Activated CD4-positive, alpha-beta T cell treated with anti-CD3 and anti-CD28 coated beads for 36 hours (primary cell): ENCODE data around the gene SDK1. TPM values are rescaled to one million over a fixed set of nuclear protein-coding genes. Genes with fewer than 3 reads are reported as not detected.

Source experiments
- ATAC-seq: fragments of 200-7000 bp; cut with Tn5 transposase; one replicate; pipeline ENCODE4 v1.10.0; 2021; ENCODE audit warnings: mild to moderate bottlenecking, moderate library complexity
- CTCF ChIA-PET: fragments of 350-600 bp; sonication (Branson Sonifier 250); formaldehyde crosslinking; loops from one replicate; lab custom pipeline; 2021; ENCODE audit warnings: antibody characterized with exemption; lab: Charles Lee
- POLR2A ChIA-PET: fragments of 350-600 bp; sonication (Branson Sonifier 250); formaldehyde crosslinking; loops from one replicate; lab custom pipeline; 2021; ENCODE audit warnings: antibody characterized with exemption, inconsistent platforms; lab: Charles Lee
- DNase-seq: peaks from one replicate; pipeline ENCODE4 v3.0.0-alpha.2; 2020
- H3K27ac Mint-ChIP-seq: one replicate; pipeline ENCODE4 v1.8.0; 2021; ENCODE audit warnings: mixed read lengths
- H3K27me3 Mint-ChIP-seq: one replicate; pipeline ENCODE4 v1.8.0; 2021; ENCODE audit warnings: mixed read lengths
- H3K36me3 Mint-ChIP-seq: one replicate; pipeline ENCODE4 v1.8.0; 2021; ENCODE audit warnings: low read depth, mixed read lengths
- H3K4me1 Mint-ChIP-seq: one replicate; pipeline ENCODE4 v1.8.0; 2021; ENCODE audit warnings: mixed read lengths
- H3K4me3 Mint-ChIP-seq: one replicate; pipeline ENCODE4 v1.8.0; 2021; ENCODE audit warnings: mild to moderate bottlenecking, moderate library complexity, mixed read lengths
- H3K9me3 Mint-ChIP-seq: one replicate; pipeline ENCODE4 v1.8.0; 2021; ENCODE audit warnings: low read depth, mixed read lengths
- intact Hi-C, 2 experiments: fragments of 100-400 bp; cut with DNase I in 1 of 2; cut with micrococcal nuclease in 1 of 2; formaldehyde crosslinking; loops; one replicate each; pipeline versions ENCODE4 v1.14.2 to v1.15.1; 2022 to 2024; cut with DNase I, micrococcal nuclease
- total RNA-seq, 2 experiments: library from RNA; stranded (reverse); gene quantifications; one replicate each; pipeline ENCODE4 v1.2.3, GENCODE V29; 2021

The SDK1 gene
- total RNA-seq, 2 experiments from 2014 or later = 1.1 to 1.9 TPM

DNA sequence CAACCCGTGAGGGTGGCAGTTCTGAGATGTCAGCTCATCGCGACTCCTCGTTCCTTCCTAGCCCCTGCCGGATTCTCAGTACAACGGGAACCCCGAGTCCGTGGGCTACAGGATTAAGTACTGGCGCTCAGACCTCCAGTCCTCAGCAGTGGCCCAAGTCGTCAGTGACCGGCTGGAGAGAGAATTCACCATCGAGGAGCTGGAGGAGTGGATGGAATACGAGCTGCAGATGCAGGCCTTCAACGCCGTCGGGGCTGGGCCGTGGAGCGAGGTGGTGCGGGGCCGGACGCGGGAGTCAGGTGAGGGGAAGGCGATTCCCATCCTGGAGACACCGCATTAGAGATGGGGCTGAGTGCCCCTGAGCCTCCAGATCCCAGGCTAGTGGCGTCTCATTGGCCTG lies 812.9 kb downstream of the SDK1 start:
- Mint-ChIP-seq H3K27me3 (no peaks in the 10 kb centered on the region), H3K9me3 (peaks cover 6% of the 10 kb centered on the region), H3K4me1 (no peaks in the 10 kb centered on the region), H3K36me3 (no peaks in the 10 kb centered on the region), H3K27ac (no peak overlapping the region), H3K4me3 (no peak overlapping the region)
- ATAC-seq (no peak), DNase-seq (no peak)
- ChIA-PET CTCF (no interaction called here), POLR2A (no interaction called here)
- intact Hi-C loops = no loop called here

DNA sequence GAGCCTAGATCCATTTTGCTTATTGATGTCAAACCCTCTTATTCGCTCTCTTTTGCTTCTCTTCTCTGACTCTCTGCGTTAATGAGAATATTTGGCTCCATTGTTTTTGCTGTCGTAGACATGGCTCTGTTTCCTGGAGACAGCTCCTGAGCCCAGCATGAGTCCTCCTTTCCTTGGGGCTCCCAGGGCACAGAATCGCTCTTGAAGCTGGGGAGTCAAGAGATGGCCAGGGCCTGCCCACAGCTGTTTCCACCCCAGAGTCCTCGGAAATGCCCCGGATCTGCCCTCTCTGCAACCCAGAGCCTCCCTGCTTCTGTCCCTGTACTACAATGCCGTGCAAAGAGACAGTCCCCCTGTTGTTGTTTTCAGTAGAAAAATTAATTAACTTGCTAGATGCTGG lies 814.4 kb downstream of the SDK1 start:
- H3K4me3 Mint-ChIP-seq = no peak overlapping the region
- peaks cover 15% of the 10 kb centered on the region for H3K9me3 Mint-ChIP-seq
- POLR2A ChIA-PET = no interaction called here
- no peak overlapping the region for H3K27ac Mint-ChIP-seq
- ATAC-seq = no peak
- no peak for DNase-seq
- intact Hi-C loops = no loop called here
- H3K4me1 Mint-ChIP-seq = no peaks in the 10 kb centered on the region
- CTCF ChIA-PET = no interaction called here
- no peaks in the 10 kb centered on the region for H3K36me3 Mint-ChIP-seq
- no peaks in the 10 kb centered on the region for H3K27me3 Mint-ChIP-seq

DNA sequence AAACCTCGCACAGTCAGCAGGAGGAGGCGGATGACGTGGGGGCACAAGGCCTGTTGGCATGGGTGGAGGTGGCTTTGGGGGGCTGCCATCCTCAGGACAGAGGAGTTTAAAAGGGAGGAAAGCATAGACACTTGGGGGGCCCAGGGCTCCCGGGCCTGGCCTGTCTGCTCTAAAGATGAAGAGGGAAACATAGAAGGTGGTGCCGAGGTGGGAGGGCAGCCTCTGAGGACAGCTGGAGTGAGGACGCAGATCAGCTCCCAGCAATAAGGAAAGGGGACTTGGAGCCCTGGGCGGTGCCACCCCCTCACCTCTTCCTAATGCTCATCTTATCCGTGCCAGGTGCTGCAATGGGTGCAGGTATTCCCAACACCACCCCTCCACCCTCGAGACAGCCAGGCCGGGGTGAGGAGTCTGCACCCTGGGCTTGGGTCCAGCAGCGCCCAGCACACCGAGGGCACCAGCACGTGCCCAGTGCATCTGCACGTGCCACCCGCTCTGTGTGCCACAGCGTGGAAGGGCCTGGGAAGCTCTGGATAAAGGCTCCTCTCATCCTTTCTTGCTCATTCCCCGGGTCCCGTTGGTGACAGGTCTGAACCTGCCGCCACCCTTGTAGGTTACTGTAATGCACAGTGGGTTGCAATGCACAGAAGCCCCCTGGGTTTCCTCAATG lies 815.0 kb downstream of the SDK1 start:
- intact Hi-C loops = no loop called here

DNA sequence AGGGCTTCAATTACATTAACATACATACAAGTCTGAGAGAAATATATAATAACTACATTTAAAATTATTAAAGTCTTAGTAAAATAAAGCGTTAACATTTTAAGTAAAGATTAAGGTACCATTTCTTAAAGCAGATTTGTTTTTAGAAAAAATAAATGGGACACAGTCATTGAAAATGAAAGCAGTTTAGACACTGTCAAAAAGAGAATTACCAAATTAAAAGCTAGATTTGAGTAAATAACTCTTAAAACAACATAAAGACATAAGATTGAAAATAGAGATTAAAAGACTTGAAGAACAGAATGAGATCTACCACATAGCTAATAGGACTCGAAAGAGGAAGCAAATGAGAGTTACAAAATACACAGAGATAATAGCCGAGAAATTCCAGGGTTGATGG lies 818.8 kb downstream of the SDK1 start:
- no peaks in the 10 kb centered on the region for H3K4me1 Mint-ChIP-seq

More for the DNA sequence above, 815.0 kb downstream of the SDK1 start:
- no peak overlapping the region for H3K4me3 Mint-ChIP-seq
- no peak for DNase-seq
- no peak for ATAC-seq
- no peak overlapping the region for H3K27ac Mint-ChIP-seq
- no peaks in the 10 kb centered on the region for H3K27me3 Mint-ChIP-seq
- H3K4me1 Mint-ChIP-seq = no peaks in the 10 kb centered on the region
- peaks cover 15% of the 10 kb centered on the region for H3K9me3 Mint-ChIP-seq
- no peaks in the 10 kb centered on the region for H3K36me3 Mint-ChIP-seq
- ChIA-PET POLR2A (no interaction called here), CTCF (no interaction called here)

DNA sequence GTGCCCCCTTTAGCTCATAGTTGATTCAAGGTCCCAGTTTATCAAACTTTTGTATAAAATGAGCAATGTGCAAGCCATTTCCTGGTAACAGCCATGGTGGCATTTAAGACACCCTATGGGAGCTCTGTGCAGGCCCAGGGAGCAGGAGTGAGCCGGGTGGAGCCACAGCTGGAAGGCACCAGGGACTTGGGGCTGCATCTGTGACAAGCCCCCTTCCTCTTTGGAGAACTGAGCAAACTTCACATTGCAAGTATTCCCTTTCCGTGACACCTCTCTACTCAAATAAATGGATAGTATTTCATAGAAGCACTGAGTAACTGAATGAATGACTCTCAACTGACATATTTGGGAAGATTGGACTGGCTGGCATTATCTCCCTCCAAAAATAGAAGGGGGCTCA lies 822.3 kb downstream of the SDK1 start:
- H3K27me3 Mint-ChIP-seq = peaks cover 10% of the 10 kb centered on the region

More for the DNA sequence above, 818.8 kb downstream of the SDK1 start:
- peaks cover 22% of the 10 kb centered on the region for H3K9me3 Mint-ChIP-seq
- intact Hi-C loops = no loop called here
- no peak for ATAC-seq
- ChIA-PET POLR2A (no interaction called here), CTCF (no interaction called here)
- peaks cover 6% of the 10 kb centered on the region for H3K27me3 Mint-ChIP-seq
- no peak overlapping the region for H3K27ac Mint-ChIP-seq
- H3K4me3 Mint-ChIP-seq = no peak overlapping the region
- peaks cover 7% of the 10 kb centered on the region for H3K36me3 Mint-ChIP-seq
- DNase-seq = no peak

DNA sequence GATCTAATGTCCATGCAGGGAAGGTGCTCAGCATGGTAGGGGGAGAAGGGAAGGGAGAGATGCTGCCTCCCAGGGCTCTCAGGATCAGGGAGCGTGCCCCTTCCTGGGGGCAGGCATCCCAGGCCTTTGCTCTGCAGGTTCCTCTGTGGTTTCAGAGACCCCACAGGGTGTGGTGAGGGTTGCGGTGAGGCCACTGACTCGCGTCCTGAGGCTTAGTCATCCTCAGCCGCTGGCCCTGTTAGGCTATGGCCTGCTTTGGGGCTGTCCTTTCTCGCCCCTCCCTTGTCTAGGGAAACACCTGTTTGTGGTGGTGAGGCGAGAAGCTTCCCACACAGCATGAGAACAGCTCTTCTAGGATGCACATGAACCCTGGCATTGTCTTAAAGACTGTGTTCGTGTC lies 822.8 kb downstream of the SDK1 start:
- ATAC-seq (no peak), DNase-seq (no peak)
- Mint-ChIP-seq H3K4me3 (no peak overlapping the region), H3K27me3 (peaks cover 10% of the 10 kb centered on the region), H3K27ac (no peak overlapping the region), H3K4me1 (no peaks in the 10 kb centered on the region), H3K9me3 (peaks cover 16% of the 10 kb centered on the region), H3K36me3 (peaks cover 8% of the 10 kb centered on the region)
- POLR2A ChIA-PET = no interaction called here
- intact Hi-C loops = no loop called here
- CTCF ChIA-PET = no interaction called here

More for the DNA sequence above, 822.3 kb downstream of the SDK1 start:
- H3K9me3 Mint-ChIP-seq = peaks cover 21% of the 10 kb centered on the region
- no peak overlapping the region for H3K4me3 Mint-ChIP-seq
- no peak overlapping the region for H3K27ac Mint-ChIP-seq
- H3K36me3 Mint-ChIP-seq = peaks cover 8% of the 10 kb centered on the region
- no peak for ATAC-seq
- intact Hi-C loops = no loop called here
- CTCF ChIA-PET = interaction anchor here (0.6 kb wide), 1 partner anchor 822 kb away, joined by 3 read pairs; the partner anchor contains the start of gene SDK1
- DNase-seq = no peak
- POLR2A ChIA-PET = no interaction called here
- no peaks in the 10 kb centered on the region for H3K4me1 Mint-ChIP-seq

DNA sequence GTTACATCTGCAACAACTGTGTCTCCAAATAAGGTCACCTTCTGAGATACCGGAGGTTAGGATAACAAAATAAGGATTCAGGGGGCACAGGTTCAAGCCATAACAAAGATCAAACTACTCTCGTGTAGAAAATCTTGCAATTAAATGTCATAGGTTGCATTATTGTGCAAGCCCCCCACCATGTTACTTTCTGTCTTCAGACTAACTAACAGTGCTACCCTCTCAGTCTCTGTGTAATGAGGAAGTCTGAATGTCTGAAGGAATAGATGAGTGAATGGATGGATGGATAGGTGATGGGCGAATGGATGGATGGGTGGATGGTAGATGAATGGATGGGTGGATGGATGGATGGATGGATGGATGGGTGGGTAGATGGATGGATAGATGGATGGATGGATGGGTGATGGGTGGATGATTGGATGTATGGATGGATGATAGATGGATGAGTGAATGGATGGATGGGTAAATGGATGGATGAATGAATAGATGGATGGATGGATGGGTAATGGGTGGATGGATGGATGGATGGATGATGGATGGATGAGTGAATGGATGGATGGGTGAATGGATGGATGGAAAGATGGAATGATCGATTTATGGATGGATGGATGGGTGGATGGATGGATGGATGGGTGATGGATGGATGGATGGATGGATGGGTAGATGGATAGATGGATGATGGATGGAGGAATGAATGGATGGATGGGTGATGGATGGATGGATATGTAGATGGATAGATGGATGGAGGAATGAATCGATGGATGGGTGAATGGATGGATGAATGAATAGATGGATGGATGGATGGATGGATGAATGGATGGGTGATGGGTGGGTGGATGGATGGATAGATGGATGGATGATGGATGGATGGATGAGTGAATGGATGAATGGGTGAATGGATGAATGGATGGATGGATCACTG lies 823.8 kb downstream of the SDK1 start:
- Mint-ChIP-seq H3K4me1 (no peaks in the 10 kb centered on the region), H3K27ac (no peak overlapping the region), H3K36me3 (peaks cover 8% of the 10 kb centered on the region), H3K9me3 (peaks cover 12% of the 10 kb centered on the region), H3K27me3 (peaks cover 10% of the 10 kb centered on the region), H3K4me3 (no peak overlapping the region)
- ChIA-PET CTCF (no interaction called here), POLR2A (no interaction called here)
- DNase-seq = no peak
- ATAC-seq = no peak
- intact Hi-C loops = no loop called here

DNA sequence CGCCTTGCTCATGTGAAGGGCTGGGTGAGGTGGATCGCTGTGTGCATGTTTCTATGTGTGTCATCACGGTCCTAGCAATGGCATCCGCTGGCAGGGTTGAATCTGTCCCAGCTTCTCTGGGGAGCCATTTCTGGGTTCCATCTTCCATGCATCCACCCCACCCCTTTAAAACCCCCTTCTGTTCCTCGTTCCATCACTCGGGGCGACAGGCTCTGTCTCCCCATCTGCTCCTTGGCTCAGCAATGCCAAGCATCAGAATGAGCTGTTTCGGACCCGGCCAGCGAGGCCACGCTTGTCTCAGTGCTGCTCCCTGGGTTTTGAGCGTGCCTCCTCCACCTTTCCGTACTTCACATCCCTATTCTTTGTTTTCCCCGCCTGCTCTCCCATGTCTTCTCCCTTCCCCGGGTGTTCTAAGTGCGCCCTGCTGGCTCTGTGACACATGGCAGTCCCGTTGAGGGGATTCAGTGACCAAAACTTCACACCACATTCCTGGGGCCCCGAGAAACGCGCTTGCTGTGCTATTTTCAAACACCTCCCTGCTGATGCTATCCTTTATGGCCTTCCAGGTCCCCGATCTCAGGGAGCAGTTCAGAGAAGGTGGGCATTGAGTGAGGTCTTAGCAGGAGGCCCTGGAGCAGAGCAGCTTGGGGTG lies 827.0 kb downstream of the SDK1 start:
- no peak overlapping the region for H3K27ac Mint-ChIP-seq
- no peak overlapping the region for H3K4me3 Mint-ChIP-seq
- no peaks in the 10 kb centered on the region for H3K9me3 Mint-ChIP-seq
- no peaks in the 10 kb centered on the region for H3K4me1 Mint-ChIP-seq
- CTCF ChIA-PET = no interaction called here
- no peak for DNase-seq
- intact Hi-C loops = no loop called here
- ATAC-seq = no peak
- POLR2A ChIA-PET = no interaction called here
- H3K36me3 Mint-ChIP-seq = peaks cover 3% of the 10 kb centered on the region
- H3K27me3 Mint-ChIP-seq = peaks cover 10% of the 10 kb centered on the region

DNA sequence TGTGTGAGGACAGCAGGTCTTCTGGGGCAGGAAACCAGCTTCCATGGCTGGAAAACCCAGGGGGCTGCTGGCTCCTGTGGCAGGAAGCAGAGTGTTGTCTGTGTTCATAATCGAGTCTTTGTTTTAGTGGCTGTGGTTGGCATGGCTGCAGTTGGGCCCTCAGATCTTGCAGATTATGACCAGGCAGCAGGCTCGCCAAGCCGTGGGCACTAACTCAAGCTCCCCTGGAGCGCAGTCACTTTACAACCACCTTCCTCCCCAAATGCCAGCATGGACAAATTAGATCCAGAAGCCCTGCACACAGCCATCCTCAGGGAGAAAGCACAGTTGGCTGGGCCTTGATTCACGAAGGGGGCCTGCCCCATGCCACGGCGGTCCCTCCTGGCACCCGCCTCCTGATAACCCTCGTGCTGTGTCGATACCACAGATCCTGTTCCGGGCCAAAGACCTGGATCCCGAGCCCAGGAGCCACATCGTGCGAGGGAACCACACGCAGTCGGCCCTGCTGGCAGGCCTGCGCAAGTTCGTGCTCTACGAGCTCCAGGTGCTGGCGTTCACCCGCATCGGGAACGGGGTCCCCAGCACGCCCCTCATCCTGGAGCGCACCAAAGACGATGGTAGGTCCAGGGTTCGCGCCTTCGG lies 828.5 kb downstream of the SDK1 start:
- no peak overlapping the region for H3K4me3 Mint-ChIP-seq
- intact Hi-C loops = no loop called here
- POLR2A ChIA-PET = no interaction called here

DNA sequence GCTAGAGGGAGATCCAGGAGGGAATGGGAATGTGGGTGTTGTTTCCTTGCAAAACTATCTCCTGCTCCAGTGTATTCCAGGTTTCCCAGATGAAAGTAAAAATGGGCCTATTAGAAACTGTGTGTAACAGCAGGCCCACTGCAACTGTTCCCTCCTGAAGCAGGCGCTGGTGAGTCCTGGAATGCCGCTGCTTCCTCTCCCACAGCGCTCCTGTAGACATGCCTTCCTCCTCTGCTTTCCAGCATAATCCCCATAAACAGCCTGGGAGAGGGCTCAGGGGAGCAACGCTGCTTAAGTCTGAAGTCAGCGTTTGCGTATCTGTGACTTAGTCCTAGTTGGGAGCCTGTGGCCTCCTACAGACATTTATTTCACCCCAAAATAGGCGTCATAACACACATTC lies 830.0 kb downstream of the SDK1 start:
- DNase-seq = no peak
- Mint-ChIP-seq H3K27me3 (no peaks in the 10 kb centered on the region), H3K4me3 (no peak overlapping the region), H3K27ac (no peak overlapping the region), H3K9me3 (no peaks in the 10 kb centered on the region), H3K4me1 (no peaks in the 10 kb centered on the region), H3K36me3 (no peaks in the 10 kb centered on the region)
- POLR2A ChIA-PET = no interaction called here
- CTCF ChIA-PET = no interaction called here
- intact Hi-C loops = no loop called here
- no peak for ATAC-seq

More for the DNA sequence above, 828.5 kb downstream of the SDK1 start:
- no peak overlapping the region for H3K27ac Mint-ChIP-seq
- no peak for ATAC-seq
- H3K27me3 Mint-ChIP-seq = peaks cover 7% of the 10 kb centered on the region
- CTCF ChIA-PET = interaction anchor here (0.7 kb wide), 1 partner anchor 958 kb away, joined by 3 read pairs; no protein-coding TSS in a partner anchor
- H3K36me3 Mint-ChIP-seq = peaks cover 3% of the 10 kb centered on the region
- H3K4me1 Mint-ChIP-seq = no peaks in the 10 kb centered on the region
- no peaks in the 10 kb centered on the region for H3K9me3 Mint-ChIP-seq
- DNase-seq = no peak

DNA sequence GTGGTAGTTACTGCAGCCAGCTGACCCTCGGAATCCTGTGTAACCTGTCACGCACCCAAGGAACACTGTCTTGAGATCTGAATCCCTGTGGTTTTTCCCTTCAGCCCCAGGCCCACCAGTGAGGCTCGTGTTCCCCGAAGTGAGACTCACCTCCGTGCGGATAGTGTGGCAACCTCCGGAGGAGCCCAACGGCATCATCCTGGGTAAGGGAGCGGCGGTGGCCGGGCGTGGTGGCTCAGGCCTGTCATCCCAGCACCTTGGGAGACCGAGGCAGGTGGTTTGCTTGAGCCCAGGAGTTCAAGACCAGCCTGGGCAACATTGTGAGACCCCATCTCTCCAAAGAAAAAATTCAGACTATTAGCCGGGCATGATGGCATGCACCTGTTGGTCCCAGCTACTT lies 831.2 kb downstream of the SDK1 start:
- no peak for ATAC-seq
- no peak overlapping the region for H3K27ac Mint-ChIP-seq
- intact Hi-C loops = no loop called here
- no peaks in the 10 kb centered on the region for H3K27me3 Mint-ChIP-seq
- ChIA-PET POLR2A (no interaction called here), CTCF (no interaction called here)
- H3K36me3 Mint-ChIP-seq = no peaks in the 10 kb centered on the region
- H3K9me3 Mint-ChIP-seq = no peaks in the 10 kb centered on the region
- H3K4me3 Mint-ChIP-seq = no peak overlapping the region
- H3K4me1 Mint-ChIP-seq = no peaks in the 10 kb centered on the region
- no peak for DNase-seq
